Chondrocyte (in vitro differentiated cells): ENCODE data around the gene INVS. TPM values are rescaled to one million over a fixed set of nuclear protein-coding genes. Genes with fewer than 3 reads are reported as not detected.
A peak's percentile ranks its signal among the peaks of the same experiment; 100 is the strongest.

Source experiments
- DNase-seq: peaks from one replicate; pipeline ENCODE4 v3.0.0; 2021; ENCODE audit warnings: mixed read lengths, low spot score
- H3K27ac Mint-ChIP-seq: one replicate; pipeline ENCODE4 v1.8.0; 2021; ENCODE audit warnings: mild to moderate bottlenecking, moderate library complexity, mixed read lengths; ENCODE audit not compliant: unreplicated experiment
- H3K27me3 Mint-ChIP-seq: 2 replicates; pipeline ENCODE4 v1.8.0; 2021; ENCODE audit warnings: low read depth, mixed read lengths
- H3K36me3 Mint-ChIP-seq: 2 replicates; pipeline ENCODE4 v1.8.0; 2021; ENCODE audit warnings: low read depth, mixed read lengths
- H3K4me1 Mint-ChIP-seq: 2 replicates; pipeline ENCODE4 v1.8.0; 2021; ENCODE audit warnings: low read depth, mild to moderate bottlenecking, mixed read lengths
- H3K4me3 Mint-ChIP-seq: one replicate; pipeline ENCODE4 v1.8.0; 2021; ENCODE audit warnings: mild to moderate bottlenecking, moderate library complexity, mixed read lengths; ENCODE audit not compliant: unreplicated experiment
- H3K9me3 Mint-ChIP-seq: 2 replicates; pipeline ENCODE4 v1.8.0; 2021; ENCODE audit warnings: low read depth, mixed read lengths
- CTCF ChIP-seq: fragments of 200-600 bp; sonication (generic); IDR thresholded peaks from 2 replicates; pipeline ENCODE4 v1.5.0; 2021; ENCODE audit warnings: antibody characterized with exemption, mild to moderate bottlenecking, moderate library complexity
- total RNA-seq: library from RNA; stranded (reverse); gene quantifications from 3 replicates; pipeline ENCODE4 v1.2.1, GENCODE V29; 2021

The INVS gene
- total RNA-seq, 1 donor from 2014 or later = 16.0 TPM

- H3K36me3 Mint-ChIP-seq = peaks cover 23% of the 10 kb centered on the region
- no peak overlapping the region for H3K4me3 Mint-ChIP-seq
- TF ChIP-seq CTCF = no peak
- peaks cover 6% of the 10 kb centered on the region for H3K9me3 Mint-ChIP-seq
- H3K27me3 Mint-ChIP-seq = no peaks in the 10 kb centered on the region
- H3K27ac Mint-ChIP-seq = no peak overlapping the region
- H3K4me1 Mint-ChIP-seq = peaks cover 36% of the 10 kb centered on the region
- no peak for DNase-seq
Observed at GRCh38 chr9:100306283-100306682, 207.2 kb downstream of the INVS start.

- no peak overlapping the region for H3K27ac Mint-ChIP-seq
- H3K4me3 Mint-ChIP-seq = no peak overlapping the region
- H3K27me3 Mint-ChIP-seq = no peaks in the 10 kb centered on the region
- H3K36me3 Mint-ChIP-seq = peaks cover 25% of the 10 kb centered on the region
- H3K4me1 Mint-ChIP-seq = peaks cover 36% of the 10 kb centered on the region
- peaks cover 10% of the 10 kb centered on the region for H3K9me3 Mint-ChIP-seq
- DNase-seq = no peak
- TF ChIP-seq CTCF = no peak
Observed at GRCh38 chr9:100307080-100307479, 208.0 kb downstream of the INVS start.

GRCh38 chr9:100308965-100309564 lies 210.0 kb downstream of the INVS start:
- Mint-ChIP-seq H3K9me3 (peaks cover 16% of the 10 kb centered on the region), H3K36me3 (peaks cover 21% of the 10 kb centered on the region), H3K4me3 (no peak overlapping the region), H3K27me3 (no peaks in the 10 kb centered on the region), H3K4me1 (peaks cover 27% of the 10 kb centered on the region), H3K27ac (peak overlapping the region; percentile 53)
- no peak for DNase-seq
- TF ChIP-seq CTCF = no peak

- Mint-ChIP-seq H3K27ac (peak overlapping the region; percentile 69), H3K36me3 (peaks cover 26% of the 10 kb centered on the region), H3K27me3 (no peaks in the 10 kb centered on the region), H3K4me1 (peaks cover 25% of the 10 kb centered on the region), H3K9me3 (peaks cover 21% of the 10 kb centered on the region), H3K4me3 (no peak overlapping the region)
- DNase-seq = no peak
- no peak for TF ChIP-seq CTCF
Observed at GRCh38 chr9:100309992-100310391, 210.9 kb downstream of the INVS start.

- Mint-ChIP-seq H3K4me3 (no peak overlapping the region), H3K27ac (no peak overlapping the region), H3K4me1 (peaks cover 17% of the 10 kb centered on the region), H3K9me3 (peaks cover 25% of the 10 kb centered on the region), H3K36me3 (peaks cover 36% of the 10 kb centered on the region), H3K27me3 (no peaks in the 10 kb centered on the region)
- DNase-seq = no peak
- TF ChIP-seq CTCF = no peak
Observed at GRCh38 chr9:100315561-100315960, 216.5 kb downstream of the INVS start.
